Panc1 (cell line): Measurements from ENCODE around the gene CNBP.

Source experiments
- POLR2AphosphoS5 ChIP-seq: IDR thresholded peaks from 2 replicates; pipeline ENCODE4 v1.6.1; 2012; ENCODE audit warnings: mild to moderate bottlenecking, low read depth, low read length, moderate library complexity
- SIN3A ChIP-seq: IDR thresholded peaks from 2 replicates; pipeline ENCODE4 v1.6.1; 2012; ENCODE audit warnings: low read depth, mild to moderate bottlenecking, low read length, moderate library complexity, borderline replicate concordance; ENCODE audit not compliant: insufficient read depth
- TCF7L2 ChIP-seq: IDR thresholded peaks from 2 replicates; pipeline ENCODE4 v1.6.1; 2011; ENCODE audit warnings: mild to moderate bottlenecking, low read depth, low read length, inconsistent platforms
- TF ChIP-seq, protein P1 (sequence below): fragments of 450-650 bp; IDR thresholded peaks from 2 replicates; pipeline ENCODE4 v1.5.1; 2017; ENCODE audit warnings: mild to moderate bottlenecking

DNA sequence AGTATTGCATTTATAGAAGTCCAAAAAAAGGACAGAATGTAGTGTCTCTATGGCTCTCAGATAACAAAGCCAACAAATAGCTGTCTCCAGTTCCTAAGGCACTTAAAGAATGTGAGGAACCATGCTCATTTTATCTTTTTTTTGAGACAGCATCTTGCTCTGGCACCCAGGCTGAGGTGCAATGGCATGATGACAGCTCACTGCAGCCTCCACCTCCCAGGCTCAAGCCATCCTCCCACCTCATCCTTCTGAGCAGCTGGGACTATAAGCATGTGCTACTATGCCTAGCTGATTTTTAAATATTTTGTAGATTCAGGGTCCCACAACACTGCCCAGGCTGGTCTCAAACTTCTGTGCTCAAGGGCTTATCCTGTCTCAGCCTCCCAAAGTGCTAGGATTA is 38.9 kb downstream of the CNBP start:
- TF ChIP-seq SIN3A = no peak
- TF ChIP-seq, protein P1, sequence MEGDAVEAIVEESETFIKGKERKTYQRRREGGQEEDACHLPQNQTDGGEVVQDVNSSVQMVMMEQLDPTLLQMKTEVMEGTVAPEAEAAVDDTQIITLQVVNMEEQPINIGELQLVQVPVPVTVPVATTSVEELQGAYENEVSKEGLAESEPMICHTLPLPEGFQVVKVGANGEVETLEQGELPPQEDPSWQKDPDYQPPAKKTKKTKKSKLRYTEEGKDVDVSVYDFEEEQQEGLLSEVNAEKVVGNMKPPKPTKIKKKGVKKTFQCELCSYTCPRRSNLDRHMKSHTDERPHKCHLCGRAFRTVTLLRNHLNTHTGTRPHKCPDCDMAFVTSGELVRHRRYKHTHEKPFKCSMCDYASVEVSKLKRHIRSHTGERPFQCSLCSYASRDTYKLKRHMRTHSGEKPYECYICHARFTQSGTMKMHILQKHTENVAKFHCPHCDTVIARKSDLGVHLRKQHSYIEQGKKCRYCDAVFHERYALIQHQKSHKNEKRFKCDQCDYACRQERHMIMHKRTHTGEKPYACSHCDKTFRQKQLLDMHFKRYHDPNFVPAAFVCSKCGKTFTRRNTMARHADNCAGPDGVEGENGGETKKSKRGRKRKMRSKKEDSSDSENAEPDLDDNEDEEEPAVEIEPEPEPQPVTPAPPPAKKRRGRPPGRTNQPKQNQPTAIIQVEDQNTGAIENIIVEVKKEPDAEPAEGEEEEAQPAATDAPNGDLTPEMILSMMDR = no peak
- TF ChIP-seq POLR2AphosphoS5 = no peak
- no peak for TF ChIP-seq TCF7L2
